Lower leg skin (tissue), 3 donors: Measurements from ENCODE around the gene CAPN2.

Source experiments
- POLR2A ChIP-seq, 2 donors: fragments of 450-650 bp; IDR thresholded peaks; one replicate each; pipeline ENCODE4 v1.6.1; 2016 to 2017; ENCODE audit warnings: antibody characterized with exemption in 2 of 2, mild to moderate bottlenecking in 1 of 2, moderate library complexity in 1 of 2
- TF ChIP-seq, protein P1 (sequence below), 3 donors: fragments of 450-650 bp; IDR thresholded peaks; one replicate each; pipeline ENCODE4 v1.5.1; 2016; ENCODE audit warnings: antibody characterized with exemption in 3 of 3, mild to moderate bottlenecking in 3 of 3, moderate library complexity in 2 of 3

DNA sequence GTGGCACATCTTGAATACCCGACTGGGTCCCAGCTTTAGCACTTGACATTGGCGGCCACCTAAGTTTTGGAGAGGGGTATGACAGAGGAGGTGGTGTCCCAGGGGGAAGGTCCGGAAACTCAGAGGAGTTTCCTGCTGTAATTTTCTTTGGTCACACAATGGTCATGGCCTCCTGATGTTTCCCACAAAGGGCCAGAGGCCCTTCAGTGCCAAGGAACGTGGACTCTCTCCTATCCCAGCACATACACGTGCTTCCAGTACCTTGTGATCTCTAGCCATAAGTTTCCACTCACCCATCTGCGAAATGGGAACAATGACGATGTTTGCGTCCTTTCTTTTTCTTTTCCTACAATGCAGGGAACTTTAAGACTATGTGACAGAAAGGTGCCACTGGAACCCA, 13.2 kb downstream of the CAPN2 start:
- TF ChIP-seq, protein P1, sequence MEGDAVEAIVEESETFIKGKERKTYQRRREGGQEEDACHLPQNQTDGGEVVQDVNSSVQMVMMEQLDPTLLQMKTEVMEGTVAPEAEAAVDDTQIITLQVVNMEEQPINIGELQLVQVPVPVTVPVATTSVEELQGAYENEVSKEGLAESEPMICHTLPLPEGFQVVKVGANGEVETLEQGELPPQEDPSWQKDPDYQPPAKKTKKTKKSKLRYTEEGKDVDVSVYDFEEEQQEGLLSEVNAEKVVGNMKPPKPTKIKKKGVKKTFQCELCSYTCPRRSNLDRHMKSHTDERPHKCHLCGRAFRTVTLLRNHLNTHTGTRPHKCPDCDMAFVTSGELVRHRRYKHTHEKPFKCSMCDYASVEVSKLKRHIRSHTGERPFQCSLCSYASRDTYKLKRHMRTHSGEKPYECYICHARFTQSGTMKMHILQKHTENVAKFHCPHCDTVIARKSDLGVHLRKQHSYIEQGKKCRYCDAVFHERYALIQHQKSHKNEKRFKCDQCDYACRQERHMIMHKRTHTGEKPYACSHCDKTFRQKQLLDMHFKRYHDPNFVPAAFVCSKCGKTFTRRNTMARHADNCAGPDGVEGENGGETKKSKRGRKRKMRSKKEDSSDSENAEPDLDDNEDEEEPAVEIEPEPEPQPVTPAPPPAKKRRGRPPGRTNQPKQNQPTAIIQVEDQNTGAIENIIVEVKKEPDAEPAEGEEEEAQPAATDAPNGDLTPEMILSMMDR (IDR thresholded peaks at IDR 0.05): no peak
- no peak for TF ChIP-seq POLR2A (IDR thresholded peaks at IDR 0.05)
